ENCODE measurements around the gene RBM5. TPM values are rescaled to one million over a fixed set of nuclear protein-coding genes. Genes with fewer than 3 reads are reported as not detected.

The RBM5 gene
- total RNA-seq, 1 experiment from 2014 or later, result 126 TPM

- CTCF ChIA-PET, result interaction anchor here (1.0 kb wide), 1 partner anchor 80 kb away, joined by 3 read pairs; no protein-coding TSS in a partner anchor
- H3K4me1 Mint-ChIP-seq (ENCODE audit: low read depth, unreplicated experiment), result peaks cover 9% of the 10 kb centered on the region
- no TSS peak for BruUV-seq (replicated peaks)
- no peak overlapping the region for H3K27ac Mint-ChIP-seq (ENCODE audit: unreplicated experiment)
- H3K4me3 Mint-ChIP-seq (ENCODE audit: low read depth, unreplicated experiment), result no peak overlapping the region
- H3K9me3 Mint-ChIP-seq (ENCODE audit: low read depth, unreplicated experiment), result no peaks in the 10 kb centered on the region
- no peak for TF ChIP-seq CTCF (IDR thresholded peaks at IDR 0.05; ENCODE audit: unreplicated experiment)
- DNase-seq, result no peak
- intact Hi-C loops (cut with micrococcal nuclease; ENCODE audit: unreplicated experiment), result no loop called here
- peaks cover 80% of the 10 kb centered on the region for H3K27me3 Mint-ChIP-seq (ENCODE audit: unreplicated experiment)
- no peaks in the 10 kb centered on the region for H3K36me3 Mint-ChIP-seq (ENCODE audit: insufficient read depth, unreplicated experiment)
Measured at GRCh38 chr3:50137531-50137930, 48.8 kb downstream of the RBM5 start.

GRCh38 chr3:50138266-50139200 is 49.8 kb downstream of the RBM5 start:
- CTCF ChIA-PET, result interaction anchor here (0.8 to 1.0 kb wide), 2 partner anchors 12 to 79 kb away, joined by 3 to 10 read pairs; no protein-coding TSS in a partner anchor
- intact Hi-C loops (cut with micrococcal nuclease; ENCODE audit: unreplicated experiment), result no loop called here
- BruUV-seq (replicated peaks), result no TSS peak
- H3K9me3 Mint-ChIP-seq (ENCODE audit: low read depth, unreplicated experiment), result no peaks in the 10 kb centered on the region
- peaks cover 9% of the 10 kb centered on the region for H3K4me1 Mint-ChIP-seq (ENCODE audit: low read depth, unreplicated experiment)
- H3K27ac Mint-ChIP-seq (ENCODE audit: unreplicated experiment), result no peak overlapping the region
- TF ChIP-seq CTCF (IDR thresholded peaks at IDR 0.05; ENCODE audit: unreplicated experiment), result no peak
- no peak for DNase-seq
- no peak overlapping the region for H3K4me3 Mint-ChIP-seq (ENCODE audit: low read depth, unreplicated experiment)
- peaks cover 75% of the 10 kb centered on the region for H3K27me3 Mint-ChIP-seq (ENCODE audit: unreplicated experiment)
- H3K36me3 Mint-ChIP-seq (ENCODE audit: insufficient read depth, unreplicated experiment), result no peaks in the 10 kb centered on the region

GRCh38 chr3:50139308-50139707 is 50.6 kb downstream of the RBM5 start:
- Mint-ChIP-seq H3K4me3 (ENCODE audit: low read depth, unreplicated experiment) (no peak overlapping the region), H3K27me3 (ENCODE audit: unreplicated experiment) (peaks cover 71% of the 10 kb centered on the region), H3K36me3 (ENCODE audit: insufficient read depth, unreplicated experiment) (no peaks in the 10 kb centered on the region), H3K4me1 (ENCODE audit: low read depth, unreplicated experiment) (peaks cover 9% of the 10 kb centered on the region), H3K27ac (ENCODE audit: unreplicated experiment) (no peak overlapping the region), H3K9me3 (ENCODE audit: low read depth, unreplicated experiment) (no peaks in the 10 kb centered on the region)
- no peak for DNase-seq
- no TSS peak for BruUV-seq (replicated peaks)
- intact Hi-C loops (cut with micrococcal nuclease; ENCODE audit: unreplicated experiment), result no loop called here
- no peak for TF ChIP-seq CTCF (IDR thresholded peaks at IDR 0.05; ENCODE audit: unreplicated experiment)
- CTCF ChIA-PET, result no interaction called here

- no peak for TF ChIP-seq CTCF (IDR thresholded peaks at IDR 0.05; ENCODE audit: unreplicated experiment)
- no TSS peak for BruUV-seq (replicated peaks)
- CTCF ChIA-PET, result no interaction called here
- no peak for DNase-seq
- H3K4me3 Mint-ChIP-seq (ENCODE audit: low read depth, unreplicated experiment), result no peak overlapping the region
- no peak overlapping the region for H3K27ac Mint-ChIP-seq (ENCODE audit: unreplicated experiment)
- H3K4me1 Mint-ChIP-seq (ENCODE audit: low read depth, unreplicated experiment), result peaks cover 9% of the 10 kb centered on the region
- no peaks in the 10 kb centered on the region for H3K9me3 Mint-ChIP-seq (ENCODE audit: low read depth, unreplicated experiment)
- intact Hi-C loops (cut with micrococcal nuclease; ENCODE audit: unreplicated experiment), result no loop called here
- H3K27me3 Mint-ChIP-seq (ENCODE audit: unreplicated experiment), result peaks cover 71% of the 10 kb centered on the region
- no peaks in the 10 kb centered on the region for H3K36me3 Mint-ChIP-seq (ENCODE audit: insufficient read depth, unreplicated experiment)
Measured at GRCh38 chr3:50139718-50140423, 51.2 kb downstream of the RBM5 start.
